Measurements from ENCODE around the gene DBNL.

The DBNL gene

GRCh38 chr7:44061645-44062179 lies 17.2 kb downstream of the DBNL start:
- no peak for DNase-seq (ENCODE audit: low read depth, low spot score)

- no peak for DNase-seq (ENCODE audit: low read depth, low spot score)
These were observed 17.8 kb downstream of the DBNL start for GRCh38 chr7:44062180-44062902.

- DNase-seq (ENCODE audit: low read depth, low spot score) = no peak
These were observed 18.4 kb downstream of the DBNL start for GRCh38 chr7:44062903-44063295.

- DNase-seq (ENCODE audit: low read depth, low spot score) = no peak
These were observed 19.0 kb downstream of the DBNL start for GRCh38 chr7:44063547-44063893.

GRCh38 chr7:44063894-44064651 lies 19.6 kb downstream of the DBNL start:
- DNase-seq (ENCODE audit: low read depth, low spot score) = no peak

GRCh38 chr7:44064791-44065430 lies 20.4 kb downstream of the DBNL start:
- DNase-seq (ENCODE audit: low read depth, low spot score) = no peak

GRCh38 chr7:44065431-44066110 lies 21.1 kb downstream of the DBNL start, which contains the start of gene PGAM2:
Gene PGAM2 (minus strand): TSS chr7:44065567. CDS start chr7:44065529, 38 bp downstream.
- DNase-seq (ENCODE audit: low read depth, low spot score) = no peak

- no peak for DNase-seq (ENCODE audit: low read depth, low spot score)
These were observed 21.6 kb downstream of the DBNL start for GRCh38 chr7:44066111-44066460.

GRCh38 chr7:44066494-44067063 lies 22.1 kb downstream of the DBNL start:
- no peak for DNase-seq (ENCODE audit: low read depth, low spot score)

GRCh38 chr7:44067064-44067951 lies 22.8 kb downstream of the DBNL start:
- DNase-seq (ENCODE audit: low read depth, low spot score) = no peak

- DNase-seq (ENCODE audit: low read depth, low spot score) = no peak
These were observed 23.6 kb downstream of the DBNL start for GRCh38 chr7:44068054-44068453.

- DNase-seq (ENCODE audit: low read depth, low spot score) = no peak
These were observed 27.3 kb downstream of the DBNL start for GRCh38 chr7:44071726-44072363.

- no peak for DNase-seq (ENCODE audit: low read depth, low spot score)
These were observed 28.1 kb downstream of the DBNL start for GRCh38 chr7:44072364-44073231.

GRCh38 chr7:44073664-44074348 lies 29.3 kb downstream of the DBNL start:
- DNase-seq (ENCODE audit: low read depth, low spot score) = no peak

- DNase-seq (ENCODE audit: low read depth, low spot score) = no peak
These were observed 29.8 kb downstream of the DBNL start for GRCh38 chr7:44074349-44074695.

- no peak for DNase-seq (ENCODE audit: low read depth, low spot score)
These were observed 31.0 kb downstream of the DBNL start for GRCh38 chr7:44075296-44076075.

- DNase-seq (ENCODE audit: low read depth, low spot score) = no peak
These were observed 31.8 kb downstream of the DBNL start for GRCh38 chr7:44076101-44076895.
